Measurements from ENCODE around the gene ZNF865.

DNA sequence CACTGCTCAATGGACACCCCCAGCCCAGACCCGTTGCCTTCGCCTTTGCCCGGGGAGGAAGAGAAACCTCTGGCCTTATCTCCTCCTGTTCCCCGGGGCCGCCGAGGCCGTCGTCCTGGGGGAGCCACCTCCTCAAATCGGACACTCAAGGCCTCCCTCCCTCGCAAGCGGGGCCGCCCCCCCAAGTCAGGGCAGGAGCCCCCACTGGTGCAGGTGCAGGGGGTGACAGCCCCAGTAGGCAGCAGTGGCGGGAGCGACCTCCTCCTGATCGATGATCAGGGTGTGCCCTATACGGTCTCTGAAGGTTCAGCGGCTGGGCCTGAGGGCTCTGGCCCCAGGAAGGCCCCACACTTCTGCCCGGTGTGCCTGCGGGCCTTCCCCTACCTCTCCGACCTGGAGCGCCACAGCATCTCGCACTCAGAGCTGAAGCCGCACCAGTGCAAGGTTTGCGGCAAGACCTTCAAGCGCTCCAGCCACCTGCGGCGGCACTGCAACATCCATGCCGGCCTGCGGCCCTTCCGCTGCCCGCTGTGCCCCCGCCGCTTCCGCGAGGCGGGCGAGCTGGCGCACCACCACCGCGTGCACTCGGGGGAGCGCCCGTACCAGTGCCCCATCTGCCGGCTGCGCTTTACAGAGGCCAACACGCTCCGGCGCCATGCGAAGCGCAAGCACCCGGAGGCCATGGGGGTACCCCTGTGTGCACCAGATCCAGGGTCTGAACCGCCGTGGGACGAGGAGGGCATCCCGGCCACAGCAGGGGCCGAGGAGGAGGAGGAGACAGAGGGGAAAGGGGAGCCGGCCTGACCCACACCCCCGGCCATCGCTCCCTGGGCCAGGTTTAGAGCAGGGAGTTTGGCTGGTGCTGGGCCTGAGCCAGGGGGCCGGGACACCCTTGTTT lies 3.1 kb upstream of the ZNF865 start:
- TF ChIP-seq POLR2A (IDR thresholded peaks at IDR 0.05), result no peak
- TF ChIP-seq, protein P1, sequence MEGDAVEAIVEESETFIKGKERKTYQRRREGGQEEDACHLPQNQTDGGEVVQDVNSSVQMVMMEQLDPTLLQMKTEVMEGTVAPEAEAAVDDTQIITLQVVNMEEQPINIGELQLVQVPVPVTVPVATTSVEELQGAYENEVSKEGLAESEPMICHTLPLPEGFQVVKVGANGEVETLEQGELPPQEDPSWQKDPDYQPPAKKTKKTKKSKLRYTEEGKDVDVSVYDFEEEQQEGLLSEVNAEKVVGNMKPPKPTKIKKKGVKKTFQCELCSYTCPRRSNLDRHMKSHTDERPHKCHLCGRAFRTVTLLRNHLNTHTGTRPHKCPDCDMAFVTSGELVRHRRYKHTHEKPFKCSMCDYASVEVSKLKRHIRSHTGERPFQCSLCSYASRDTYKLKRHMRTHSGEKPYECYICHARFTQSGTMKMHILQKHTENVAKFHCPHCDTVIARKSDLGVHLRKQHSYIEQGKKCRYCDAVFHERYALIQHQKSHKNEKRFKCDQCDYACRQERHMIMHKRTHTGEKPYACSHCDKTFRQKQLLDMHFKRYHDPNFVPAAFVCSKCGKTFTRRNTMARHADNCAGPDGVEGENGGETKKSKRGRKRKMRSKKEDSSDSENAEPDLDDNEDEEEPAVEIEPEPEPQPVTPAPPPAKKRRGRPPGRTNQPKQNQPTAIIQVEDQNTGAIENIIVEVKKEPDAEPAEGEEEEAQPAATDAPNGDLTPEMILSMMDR (IDR thresholded peaks at IDR 0.05), result no peak

Data from lower leg skin (tissue), 3 donors.